Subcutaneous adipose tissue (tissue), 4 donors: ENCODE results near the gene TTC12. TPM values are rescaled to one million over a fixed set of nuclear protein-coding genes. Genes with fewer than 3 reads are reported as not detected.

Source experiments
- CTCF ChIP-seq: fragments of 450-650 bp; IDR thresholded peaks from one replicate; pipeline ENCODE4 v1.5.1; 2016; ENCODE audit warnings: low read depth, mild to moderate bottlenecking, control low read depth, antibody characterized with exemption, moderate library complexity
- total RNA-seq, 4 donors: library from RNA; depleted of rRNA; stranded (reverse); fragments of >200 nt; gene quantifications; one replicate each; pipeline ENCODE4 v1.1.0, GENCODE V29; 2016

TTC12 gene
- 10 to 100 TPM; 10.6 to 17.7 (median 12.2) TPM for total RNA-seq

DNA sequence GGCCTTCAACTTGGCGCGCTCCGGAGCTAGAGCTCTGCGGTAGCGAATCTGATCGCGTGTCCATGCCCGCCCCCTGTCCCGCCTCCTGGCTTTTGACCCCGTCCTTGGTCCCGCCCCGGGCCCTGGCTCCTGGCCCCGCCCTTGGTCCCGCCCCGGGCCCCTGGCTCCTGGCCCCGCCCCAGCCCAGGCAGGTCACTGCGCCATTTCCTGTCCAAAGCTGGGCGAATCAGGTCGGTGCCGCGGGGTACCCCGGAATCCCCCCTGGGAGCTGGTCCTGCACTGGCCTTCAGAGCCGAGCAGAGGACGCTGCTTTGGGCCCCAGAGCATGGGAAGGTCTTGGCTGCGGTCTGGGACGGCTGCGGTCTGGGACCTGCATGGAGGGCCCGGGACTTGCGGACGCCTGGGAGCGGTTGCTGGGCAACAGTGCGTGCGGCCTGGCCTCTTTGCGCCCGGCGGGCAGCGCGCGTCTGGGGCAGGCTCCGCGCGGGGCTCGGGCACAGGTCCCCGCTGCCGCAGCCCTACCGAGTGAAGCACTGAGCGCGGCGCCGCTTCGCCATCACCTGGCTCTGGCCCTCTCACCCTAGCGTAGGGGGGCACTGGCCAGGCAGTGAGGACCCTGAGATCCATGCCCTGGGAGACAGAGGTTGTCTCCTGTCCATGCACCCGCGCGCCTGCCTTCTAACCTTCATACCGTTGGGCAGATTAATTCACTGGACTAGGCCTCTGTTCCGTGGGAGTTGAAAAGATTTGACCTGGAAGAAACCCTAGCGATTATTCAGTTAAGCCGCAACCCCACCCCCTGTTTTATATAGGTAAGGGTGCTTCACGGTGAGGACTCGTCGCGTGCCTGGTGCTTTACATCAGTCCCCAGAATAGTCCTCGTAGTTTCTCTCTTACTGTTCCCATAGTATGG is at the start of gene TTC12:
Gene TTC12, plus strand, starts transcription at position 195 of the 913 bp plus-strand sequence. CDS start 1,675 bp downstream, outside the sequence.
- TF ChIP-seq CTCF, result no peak

GRCh38 chr11:113265362-113265761 is 49.0 kb upstream of the TTC12 start:
- no peak for TF ChIP-seq CTCF

- no peak for TF ChIP-seq CTCF
Measured at GRCh38 chr11:113267493-113267892, 46.9 kb upstream of the TTC12 start.

DNA sequence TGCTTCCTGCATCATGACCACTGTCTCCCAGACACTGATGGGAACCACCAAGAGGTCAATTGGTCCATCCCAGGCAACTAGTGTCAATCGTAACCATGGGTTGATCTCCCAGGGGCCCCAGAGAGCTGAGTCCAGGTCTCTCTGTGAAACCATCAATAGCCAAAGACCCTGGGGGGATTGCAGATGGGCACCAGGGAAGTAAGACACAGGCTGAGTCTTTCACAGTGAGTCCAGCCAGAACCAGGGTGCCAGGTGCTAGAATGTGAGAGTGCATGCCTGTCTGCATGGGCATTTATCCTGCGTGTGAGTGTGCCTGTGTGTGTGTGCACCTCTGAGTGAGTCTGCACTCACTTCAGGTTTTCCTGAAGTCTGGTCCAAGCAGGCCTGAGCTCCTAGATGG is 45.3 kb upstream of the TTC12 start:
- no peak for TF ChIP-seq CTCF

DNA sequence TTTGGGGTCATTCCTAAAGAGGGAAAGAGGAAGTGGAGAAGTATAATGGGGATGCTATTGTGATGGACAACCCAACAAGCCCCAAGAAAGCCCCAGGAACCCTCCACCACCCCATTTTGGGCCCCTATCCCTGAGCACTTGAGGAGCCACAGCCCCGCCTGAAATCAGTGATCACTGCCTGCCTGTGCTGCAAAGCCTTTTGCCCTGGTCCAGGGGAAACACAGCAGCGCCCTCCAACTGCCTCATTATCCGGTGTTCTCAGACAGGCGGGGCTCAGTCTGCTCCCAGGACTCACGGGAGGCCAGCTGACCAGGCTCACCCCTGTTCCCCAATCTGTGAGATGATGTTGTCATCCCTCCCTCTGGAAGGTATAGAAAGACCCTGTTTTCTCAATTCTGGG is 44.7 kb upstream of the TTC12 start:
- no peak for TF ChIP-seq CTCF

- no peak for TF ChIP-seq CTCF
Measured at GRCh38 chr11:113270080-113270479, 44.3 kb upstream of the TTC12 start.

GRCh38 chr11:113271551-113272245 is 42.7 kb upstream of the TTC12 start:
- TF ChIP-seq CTCF, result no peak
